Liver (tissue), 9 donors: ENCODE results near the gene KMT2D. TPM values are rescaled to one million over a fixed set of nuclear protein-coding genes. Genes with fewer than 3 reads are reported as not detected.

Source experiments
- DNase-seq: peaks from one replicate; pipeline ENCODE4 v3.0.0-alpha.2; 2017; ENCODE audit warnings: low spot score
- H3K27ac ChIP-seq, 2 donors: one replicate each; pipeline ENCODE4 v1.7.0; 2013; ENCODE audit warnings: inconsistent platforms in 2 of 2, low read length in 2 of 2, control low read depth in 1 of 2, low read depth in 1 of 2, mild to moderate bottlenecking in 1 of 2
- H3K27me3 ChIP-seq, 4 donors: one replicate each; pipeline versions ENCODE4 v1.6.1 to v1.7.0; 2013; ENCODE audit warnings: low read length in 3 of 4, inconsistent platforms in 1 of 4, mild to moderate bottlenecking in 1 of 4, moderate library complexity in 1 of 4; ENCODE audit not compliant: control insufficient read depth in 4 of 4, insufficient read depth in 4 of 4
- H3K36me3 ChIP-seq, 4 donors: one replicate each; pipeline versions ENCODE4 v1.6.1 to v1.7.0; 2013; ENCODE audit warnings: low read length in 3 of 4, mild to moderate bottlenecking in 3 of 4, low read depth in 1 of 4, moderate library complexity in 1 of 4; ENCODE audit not compliant: control insufficient read depth in 4 of 4, insufficient read depth in 3 of 4
- H3K4me1 ChIP-seq, 4 donors: one replicate each; pipeline versions ENCODE4 v1.6.1 to v1.7.0; 2013; ENCODE audit warnings: low read length in 3 of 4, mild to moderate bottlenecking in 3 of 4, moderate library complexity in 1 of 4; ENCODE audit not compliant: control insufficient read depth in 4 of 4, insufficient read depth in 4 of 4
- H3K4me3 ChIP-seq, 3 donors: one replicate each; pipeline versions ENCODE4 v1.6.1 to v1.7.0; 2013; ENCODE audit warnings: low read length in 3 of 3, control low read depth in 1 of 3, low read depth in 1 of 3, mild to moderate bottlenecking in 1 of 3
- H3K9ac ChIP-seq, 2 donors: one replicate each; pipeline ENCODE4 v1.7.0; 2013; ENCODE audit warnings: low read length in 2 of 2, mild to moderate bottlenecking in 2 of 2, moderate library complexity in 2 of 2, control low read depth in 1 of 2, low read depth in 1 of 2
- H3K9me3 ChIP-seq, 4 donors: one replicate each; pipeline versions ENCODE4 v1.6.1 to v1.7.0; 2013; ENCODE audit warnings: low read length in 3 of 4; ENCODE audit not compliant: control insufficient read depth in 4 of 4
- EGR1 ChIP-seq, 2 donors: IDR thresholded peaks; 2 replicates each; pipeline ENCODE4 v1.6.1; 2016 to 2018; ENCODE audit warnings: antibody characterized with exemption in 2 of 2, low read depth in 2 of 2
- FOXA1 ChIP-seq: IDR thresholded peaks from 2 replicates; pipeline ENCODE4 v1.6.1; 2016; ENCODE audit warnings: antibody characterized with exemption
- FOXA2 ChIP-seq: IDR thresholded peaks from 2 replicates; pipeline ENCODE4 v1.6.1; 2016; ENCODE audit warnings: antibody characterized with exemption
- GABPA ChIP-seq, 2 donors: IDR thresholded peaks in 1 of 2; conservative IDR thresholded peaks in 1 of 2; 2 replicates each; pipeline ENCODE4 v1.6.1; 2016; ENCODE audit warnings: antibody characterized with exemption in 2 of 2, mild to moderate bottlenecking in 1 of 2, moderate library complexity in 1 of 2
- HNF4A ChIP-seq, 2 donors: conservative IDR thresholded peaks; 2 replicates each; pipeline ENCODE4 v1.6.1; 2016; ENCODE audit warnings: antibody characterized with exemption in 2 of 2, mild to moderate bottlenecking in 2 of 2
- NR2F2 ChIP-seq: IDR thresholded peaks from 2 replicates; pipeline ENCODE4 v1.6.1; 2016; ENCODE audit warnings: antibody characterized with exemption
- RAD21 ChIP-seq, 2 donors: IDR thresholded peaks; 2 replicates each; pipeline ENCODE4 v1.6.1; 2016; ENCODE audit warnings: antibody characterized with exemption in 2 of 2, mild to moderate bottlenecking in 2 of 2
- RXRA ChIP-seq, 2 donors: IDR thresholded peaks; 2 replicates each; pipeline ENCODE4 v1.6.1; 2017 to 2018; ENCODE audit warnings: antibody characterized with exemption in 2 of 2, mild to moderate bottlenecking in 1 of 2
- SP1 ChIP-seq: IDR thresholded peaks from 2 replicates; pipeline ENCODE4 v1.6.1; 2018; ENCODE audit warnings: antibody characterized with exemption, mild to moderate bottlenecking
- TAF1 ChIP-seq: conservative IDR thresholded peaks from 2 replicates; pipeline ENCODE4 v1.6.1; 2016; ENCODE audit warnings: antibody characterized with exemption, mild to moderate bottlenecking
- YY1 ChIP-seq: IDR thresholded peaks from 2 replicates; pipeline ENCODE4 v1.6.1; 2016; ENCODE audit warnings: antibody characterized with exemption, mild to moderate bottlenecking
- WGBS: extraction: QIAGEN DNeasy Blood & Tissue Kit; methylation state at CpG from one replicate; pipeline ENCODE4 v1.1.7; 2013; 5-methylcytosine and 5-hydroxymethylcytosine counted together
- polyA plus RNA-seq, 2 donors: library from polyadenylated mRNA; stranded (reverse) in 1 of 2; unstranded in 1 of 2; fragments of 200-250 nt in 1 of 2; fragments of >200 nt in 1 of 2; fragmentation: Nextera tagmentation in 1 of 2; extraction: Ambion mirVana in 1 of 2; gene quantifications; one replicate each; pipeline versions ENCODE4 v1.2.1 to v1.2.3, GENCODE V29; 2013 to 2015
- total RNA-seq, 2 donors: library from RNA; depleted of rRNA; stranded (reverse); fragments of >200 nt; gene quantifications; one replicate each; pipeline ENCODE4 v1.2.3, GENCODE V29; 2014
- TF ChIP-seq, protein P1 (sequence below): IDR thresholded peaks from 2 replicates; pipeline ENCODE4 v1.6.1; 2016; ENCODE audit warnings: antibody characterized with exemption
- TF ChIP-seq, protein P2 (sequence below): IDR thresholded peaks from 2 replicates; pipeline ENCODE4 v1.6.1; 2016; ENCODE audit warnings: antibody characterized with exemption, mild to moderate bottlenecking
- donor health status: healthy.
- donor health status: healthy.
- donor health status: healthy.
- donor health status: healthy.
- donor health status: healthy.

KMT2D gene
- total and polyA plus RNA-seq, 4 donors = 4.5 to 53.8 (median 25.0) TPM

DNA sequence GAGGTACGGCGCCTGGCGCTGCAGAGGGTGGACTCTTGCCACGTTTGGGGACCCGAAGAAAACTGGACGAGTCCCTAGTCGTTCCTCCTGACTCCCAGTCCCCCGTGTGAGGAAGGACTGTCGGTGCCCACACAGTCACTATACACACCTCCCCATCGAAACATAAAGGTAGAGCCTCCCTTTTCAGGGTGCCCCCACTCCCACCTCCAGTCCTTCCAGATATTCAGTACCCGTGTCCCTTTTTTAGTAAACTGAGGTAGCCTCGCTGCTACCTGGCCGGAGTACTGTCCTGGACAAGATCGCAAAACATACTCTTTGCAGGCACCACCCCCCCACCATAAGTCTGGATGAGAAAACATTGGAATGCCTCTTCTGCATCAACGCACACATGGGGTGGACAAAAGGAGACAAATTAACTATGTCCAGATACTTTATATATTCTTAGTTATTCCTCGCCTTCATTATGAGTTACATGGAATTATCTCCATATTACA is 610 bp upstream of the KMT2D start:
- Histone ChIP-seq H3K4me1 (peaks cover 5 to 53% (median 48%) of the 10 kb centered on the region in 4 donors), H3K27ac (peak overlapping the region; percentile 95), H3K27me3 (no peaks in the 10 kb centered on the region), H3K4me3 (peak overlapping the region; percentile 55 to 92 (median 91)), H3K9ac (peak overlapping the region; percentile 25 to 58), H3K36me3 (no peaks in the 10 kb centered on the region), H3K9me3 (no peaks in the 10 kb centered on the region)
- TF ChIP-seq, protein P1, sequence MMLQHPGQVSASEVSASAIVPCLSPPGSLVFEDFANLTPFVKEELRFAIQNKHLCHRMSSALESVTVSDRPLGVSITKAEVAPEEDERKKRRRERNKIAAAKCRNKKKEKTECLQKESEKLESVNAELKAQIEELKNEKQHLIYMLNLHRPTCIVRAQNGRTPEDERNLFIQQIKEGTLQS = no peak
- no peak for TF ChIP-seq NR2F2
- no peak for TF ChIP-seq HNF4A (conservative IDR thresholded peaks at IDR 0.05)
- TF ChIP-seq, protein P2, sequence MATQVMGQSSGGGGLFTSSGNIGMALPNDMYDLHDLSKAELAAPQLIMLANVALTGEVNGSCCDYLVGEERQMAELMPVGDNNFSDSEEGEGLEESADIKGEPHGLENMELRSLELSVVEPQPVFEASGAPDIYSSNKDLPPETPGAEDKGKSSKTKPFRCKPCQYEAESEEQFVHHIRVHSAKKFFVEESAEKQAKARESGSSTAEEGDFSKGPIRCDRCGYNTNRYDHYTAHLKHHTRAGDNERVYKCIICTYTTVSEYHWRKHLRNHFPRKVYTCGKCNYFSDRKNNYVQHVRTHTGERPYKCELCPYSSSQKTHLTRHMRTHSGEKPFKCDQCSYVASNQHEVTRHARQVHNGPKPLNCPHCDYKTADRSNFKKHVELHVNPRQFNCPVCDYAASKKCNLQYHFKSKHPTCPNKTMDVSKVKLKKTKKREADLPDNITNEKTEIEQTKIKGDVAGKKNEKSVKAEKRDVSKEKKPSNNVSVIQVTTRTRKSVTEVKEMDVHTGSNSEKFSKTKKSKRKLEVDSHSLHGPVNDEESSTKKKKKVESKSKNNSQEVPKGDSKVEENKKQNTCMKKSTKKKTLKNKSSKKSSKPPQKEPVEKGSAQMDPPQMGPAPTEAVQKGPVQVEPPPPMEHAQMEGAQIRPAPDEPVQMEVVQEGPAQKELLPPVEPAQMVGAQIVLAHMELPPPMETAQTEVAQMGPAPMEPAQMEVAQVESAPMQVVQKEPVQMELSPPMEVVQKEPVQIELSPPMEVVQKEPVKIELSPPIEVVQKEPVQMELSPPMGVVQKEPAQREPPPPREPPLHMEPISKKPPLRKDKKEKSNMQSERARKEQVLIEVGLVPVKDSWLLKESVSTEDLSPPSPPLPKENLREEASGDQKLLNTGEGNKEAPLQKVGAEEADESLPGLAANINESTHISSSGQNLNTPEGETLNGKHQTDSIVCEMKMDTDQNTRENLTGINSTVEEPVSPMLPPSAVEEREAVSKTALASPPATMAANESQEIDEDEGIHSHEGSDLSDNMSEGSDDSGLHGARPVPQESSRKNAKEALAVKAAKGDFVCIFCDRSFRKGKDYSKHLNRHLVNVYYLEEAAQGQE = no peak
- DNase-seq = no peak
- 8% methylated on average over 16 of the region's 16 CpGs for whole genome bisulfite sequencing

DNA sequence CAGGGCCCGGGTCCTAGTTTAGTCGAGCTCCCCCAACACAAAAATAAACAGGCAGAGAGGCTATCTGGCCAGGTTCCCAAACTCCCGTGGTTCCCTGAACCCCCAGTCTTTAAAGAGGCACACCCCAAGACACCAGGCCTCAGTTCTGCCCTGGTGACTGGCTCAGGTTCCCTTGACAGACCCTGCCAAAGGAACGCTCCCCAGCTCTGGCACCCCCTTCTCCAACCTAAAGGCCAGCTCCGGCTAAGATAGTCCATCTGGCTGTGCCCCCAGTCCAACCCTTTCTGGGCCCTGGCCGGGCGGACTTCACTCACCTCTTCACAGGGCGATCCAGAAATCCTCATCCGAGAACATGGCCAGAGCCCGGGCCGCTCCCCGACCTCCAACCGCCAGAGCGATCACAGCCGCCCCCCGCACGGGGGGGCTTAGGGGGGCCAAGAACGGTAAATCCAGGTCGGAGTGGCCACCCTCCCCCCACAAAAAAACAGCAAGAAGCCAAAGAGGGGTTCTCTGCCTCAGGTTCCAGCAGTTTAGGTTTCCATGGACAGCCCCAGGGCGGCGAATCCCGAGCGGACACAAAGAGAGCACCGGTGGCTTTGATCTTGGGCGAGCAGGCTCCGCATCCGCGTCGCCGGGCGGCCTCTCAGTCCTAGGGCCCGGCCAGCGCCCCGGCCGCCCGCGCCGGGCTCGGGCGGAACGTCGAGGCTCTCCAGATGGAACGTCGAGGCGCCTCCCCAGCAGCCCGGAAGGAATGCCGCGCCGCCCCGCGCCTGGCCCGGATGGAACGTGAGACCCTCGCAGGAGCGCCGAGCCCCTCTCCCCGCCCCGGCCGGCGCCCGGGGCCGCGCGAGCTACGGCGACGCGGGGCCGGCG is 1.1 kb downstream of the KMT2D start:
- Histone ChIP-seq H3K36me3 (peaks cover 0 to under 1% (median 0%) of the 10 kb centered on the region in 4 donors), H3K4me3 (peak overlapping the region; percentile 55 to 92 (median 91)), H3K27me3 (no peaks in the 10 kb centered on the region), H3K4me1 (peaks cover 11 to 64% (median 56%) of the 10 kb centered on the region in 4 donors), H3K27ac (peak overlapping the region; percentile 95), H3K9ac (peak overlapping the region; percentile 58 to 84), H3K9me3 (no peaks in the 10 kb centered on the region)
- peak; percentile 60 for DNase-seq
- WGBS = under 1% methylated on average over 70 of the region's 70 CpGs
- TF ChIP-seq GABPA (IDR thresholded peaks at IDR 0.05 in 1 of 2, conservative IDR thresholded peaks at IDR 0.05 in 1 of 2) (no peak), YY1 (no peak), TAF1 (no peak)
- TF ChIP-seq, protein P2 = no peak

DNA sequence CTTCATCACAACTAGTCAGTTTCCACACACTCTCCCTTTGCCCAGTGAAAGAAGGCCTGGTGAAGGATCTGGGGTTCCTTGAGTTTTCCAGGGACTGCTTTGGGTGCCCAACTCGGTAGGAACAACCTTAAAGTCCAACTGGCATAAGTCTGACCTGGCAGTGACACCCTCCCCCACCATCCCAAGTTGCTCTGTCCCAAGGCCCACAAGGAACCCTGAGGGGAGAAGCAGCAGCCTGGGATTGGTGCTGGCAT is 1.6 kb downstream of the KMT2D start:
- H3K9me3 ChIP-seq = no peaks in the 10 kb centered on the region
- H3K27me3 ChIP-seq = no peaks in the 10 kb centered on the region
- H3K36me3 ChIP-seq = peaks cover 0 to 6% (median under 1%) of the 10 kb centered on the region in 4 donors
- peaks cover 11 to 59% (median 50%) of the 10 kb centered on the region in 4 donors for H3K4me1 ChIP-seq
- WGBS = 0% methylated on average over 1 of the region's 1 CpG
- peak overlapping the region; percentile 58 to 84 for H3K9ac ChIP-seq
- peak overlapping the region; percentile 55 to 92 (median 91) for H3K4me3 ChIP-seq
- peak overlapping the region; percentile 95 for H3K27ac ChIP-seq
- TF ChIP-seq SP1 = no peak
- TF ChIP-seq RAD21 (IDR thresholded peaks at IDR 0.05) = no peak
- no peak for TF ChIP-seq FOXA1
- no peak for TF ChIP-seq YY1
- TF ChIP-seq EGR1 (IDR thresholded peaks at IDR 0.05; ENCODE audit: low read depth in 2 of 2) = no peak
- TF ChIP-seq NR2F2 = no peak
- TF ChIP-seq RXRA (IDR thresholded peaks at IDR 0.05) = no peak
- no peak for TF ChIP-seq FOXA2
- TF ChIP-seq TAF1 = no peak
- DNase-seq = no peak
